Astrocyte (in vitro differentiated cells and primary cell): Measurements from ENCODE around the gene ZNF584. TPM values are rescaled to one million over a fixed set of nuclear protein-coding genes. Genes with fewer than 3 reads are reported as not detected.

Source experiments
- DNase-seq: peaks from one replicate; pipeline ENCODE4 v3.0.0-alpha.2; 2010; ENCODE audit warnings: low read depth
- FAIRE-seq: peaks from 2 replicates; lab custom pipeline; 2011; peaks lifted over from hg19 to GRCh38; lab: Jason Lieb, UNC
- H2AFZ ChIP-seq: 2 replicates; pipeline ENCODE4 v1.6.0; 2012; ENCODE audit warnings: low read depth, low read length, inconsistent platforms
- H3K27ac ChIP-seq: 2 replicates; pipeline ENCODE4 v1.5.1; 2011; ENCODE audit warnings: low read depth, low read length, inconsistent platforms
- H3K27me3 ChIP-seq: 2 replicates; pipeline ENCODE4 v1.6.0; 2011; ENCODE audit warnings: low read length, inconsistent platforms; ENCODE audit not compliant: insufficient read depth
- H3K36me3 ChIP-seq: 2 replicates; pipeline ENCODE4 v1.5.1; 2011; ENCODE audit warnings: low read length, inconsistent platforms; ENCODE audit not compliant: insufficient read depth
- H3K4me1 ChIP-seq: 2 replicates; pipeline ENCODE4 v1.5.1; 2011; ENCODE audit warnings: low read length, inconsistent platforms; ENCODE audit not compliant: insufficient read depth
- H3K4me2 ChIP-seq: 2 replicates; pipeline ENCODE4 v1.6.0; 2012; ENCODE audit warnings: low read length, inconsistent platforms
- H3K4me3 ChIP-seq: 2 replicates; pipeline ENCODE4 v1.5.1; 2011; ENCODE audit warnings: low read depth, mild to moderate bottlenecking, low read length, inconsistent platforms; ENCODE audit not compliant: insufficient read depth
- H3K79me2 ChIP-seq: 2 replicates; pipeline ENCODE4 v1.6.0; 2012; ENCODE audit warnings: mild to moderate bottlenecking, low read length, inconsistent platforms; ENCODE audit not compliant: insufficient read depth
- H3K9ac ChIP-seq: 2 replicates; pipeline ENCODE4 v1.6.0; 2012; ENCODE audit warnings: mild to moderate bottlenecking, low read length, inconsistent platforms
- H3K9me3 ChIP-seq: 2 replicates; pipeline ENCODE4 v1.5.1; 2012; ENCODE audit warnings: low read depth, mild to moderate bottlenecking, low read length, inconsistent platforms; ENCODE audit not compliant: insufficient read depth
- H4K20me1 ChIP-seq: 2 replicates; pipeline ENCODE4 v1.6.0; 2012; ENCODE audit warnings: low read length, inconsistent platforms; ENCODE audit not compliant: insufficient read depth
- H3K27ac Mint-ChIP-seq: one replicate; pipeline ENCODE4 v1.8.0; 2021; ENCODE audit warnings: mild to moderate bottlenecking, mixed read lengths; ENCODE audit not compliant: unreplicated experiment
- H3K27me3 Mint-ChIP-seq: one replicate; pipeline ENCODE4 v1.8.0; 2021; ENCODE audit warnings: low read depth, mixed read lengths; ENCODE audit not compliant: unreplicated experiment
- H3K36me3 Mint-ChIP-seq: one replicate; pipeline ENCODE4 v1.8.0; 2021; ENCODE audit warnings: low read depth, mixed read lengths; ENCODE audit not compliant: unreplicated experiment
- H3K4me1 Mint-ChIP-seq: one replicate; pipeline ENCODE4 v1.8.0; 2021; ENCODE audit warnings: low read depth, mixed read lengths; ENCODE audit not compliant: unreplicated experiment
- H3K4me3 Mint-ChIP-seq: one replicate; pipeline ENCODE4 v1.8.0; 2021; ENCODE audit warnings: mild to moderate bottlenecking, moderate library complexity, mixed read lengths; ENCODE audit not compliant: unreplicated experiment
- H3K9me3 Mint-ChIP-seq: one replicate; pipeline ENCODE4 v1.8.0; 2021; ENCODE audit warnings: mild to moderate bottlenecking, mixed read lengths; ENCODE audit not compliant: unreplicated experiment
- CTCF ChIP-seq: IDR thresholded peaks from 2 replicates; pipeline ENCODE4 v1.5.1; 2011; ENCODE audit warnings: low read depth, mild to moderate bottlenecking, inconsistent platforms, low read length, moderate library complexity; ENCODE audit not compliant: insufficient read depth
- EZH2 ChIP-seq: IDR thresholded peaks from 2 replicates; pipeline ENCODE4 v1.6.1; 2012; ENCODE audit warnings: mild to moderate bottlenecking, low read length, inconsistent platforms; ENCODE audit not compliant: insufficient read depth
- total RNA-seq: library from RNA; stranded (reverse); gene quantifications from 2 replicates; pipeline ENCODE4 v1.2.1, GENCODE V29; 2021

Gene ZNF584
- total RNA-seq, 1 donor from 2014 or later, result 12.7 TPM

GRCh38 chr19:58395979-58396627 lies 12.3 kb upstream of the ZNF584 start:
- Mint-ChIP-seq H3K9me3 (no peaks in the 10 kb centered on the region), H3K27me3 (no peaks in the 10 kb centered on the region), H3K4me3 (peak overlapping the region; percentile 35), H3K36me3 (peaks cover 21% of the 10 kb centered on the region), H3K4me1 (peaks cover 3% of the 10 kb centered on the region), H3K27ac (no peak overlapping the region)
- Histone ChIP-seq H3K9ac (no peak overlapping the region), H3K79me2 (peaks cover 15% of the 10 kb centered on the region), H3K4me2 (peak overlapping the region; percentile 73), H3K4me3 (no peak overlapping the region), H3K36me3 (peaks cover 20% of the 10 kb centered on the region), H3K4me1 (peaks cover 14% of the 10 kb centered on the region), H4K20me1 (peaks cover 46% of the 10 kb centered on the region), H3K9me3 (no peaks in the 10 kb centered on the region), H3K27me3 (no peaks in the 10 kb centered on the region), H2AFZ (no peak overlapping the region), H3K27ac (no peak overlapping the region)
- TF ChIP-seq CTCF, result no peak
- FAIRE-seq (no peak), DNase-seq (no peak)

- Histone ChIP-seq H3K4me2 (peak overlapping the region; percentile 73), H3K4me1 (peaks cover 16% of the 10 kb centered on the region), H3K79me2 (peaks cover 9% of the 10 kb centered on the region), H3K27ac (no peak overlapping the region), H4K20me1 (peaks cover 38% of the 10 kb centered on the region), H3K27me3 (no peaks in the 10 kb centered on the region), H3K36me3 (peaks cover 20% of the 10 kb centered on the region), H3K4me3 (no peak overlapping the region), H2AFZ (no peak overlapping the region), H3K9me3 (no peaks in the 10 kb centered on the region), H3K9ac (no peak overlapping the region)
- no peak overlapping the region for H3K27ac Mint-ChIP-seq
- H3K36me3 Mint-ChIP-seq, result peaks cover 18% of the 10 kb centered on the region
- FAIRE-seq (no peak), DNase-seq (no peak)
- H3K9me3 Mint-ChIP-seq, result no peaks in the 10 kb centered on the region
- H3K4me3 Mint-ChIP-seq, result no peak overlapping the region
- no peaks in the 10 kb centered on the region for H3K27me3 Mint-ChIP-seq
- TF ChIP-seq EZH2, result no peak
- TF ChIP-seq CTCF, result no peak
- H3K4me1 Mint-ChIP-seq, result peaks cover 4% of the 10 kb centered on the region
These were observed 11.5 kb upstream of the ZNF584 start for GRCh38 chr19:58396691-58397532.
